ENCODE data around the gene F11R.

GRCh38 chr1:160979286-160979685 lies 41.7 kb downstream of the F11R start:
- no peak for TF ChIP-seq CTCF (IDR thresholded peaks at IDR 0.05)
- TF ChIP-seq POLR2A (IDR thresholded peaks at IDR 0.05): no peak

All from testis (tissue), 2 donors.